Prostate gland (tissue), 2 donors: ENCODE data around the gene AKAP13. TPM values are rescaled to one million over a fixed set of nuclear protein-coding genes. Genes with fewer than 3 reads are reported as not detected.
A peak's percentile ranks its signal among the peaks of the same experiment; 100 is the strongest.

Experiments used
- DNase-seq: peaks from one replicate; pipeline ENCODE4 v3.0.0-alpha.2; 2019; ENCODE audit warnings: low spot score
- H3K27ac ChIP-seq, 2 donors: fragments of 200-600 bp; sonication (generic); 2 replicates each; pipeline ENCODE4 v1.5.1; 2017 to 2019
- H3K27me3 ChIP-seq: fragments of 200-600 bp; sonication (generic); replicated peaks from 2 replicates; pipeline ENCODE4 v1.5.1; 2019; ENCODE audit not compliant: insufficient read depth
- H3K36me3 ChIP-seq, 2 donors: fragments of 200-600 bp; sonication (generic); 1 replicate in 1 of 2; 2 replicates in 1 of 2; pipeline versions ENCODE4 v1.5.1 to v1.8.1; 2017 to 2019
- H3K4me1 ChIP-seq: fragments of 200-600 bp; sonication (generic); replicated peaks from 2 replicates; pipeline ENCODE4 v1.5.1; 2019
- H3K4me3 ChIP-seq, 2 donors: fragments of 200-600 bp; sonication (generic); 2 replicates each; pipeline ENCODE4 v1.5.1; 2017 to 2019
- H3K9me3 ChIP-seq: fragments of 200-600 bp; sonication (generic); 2 replicates; pipeline ENCODE4 v1.5.1; 2017
- CTCF ChIP-seq, 4 experiments: fragments of 200-600 bp in 2 of 4; fragments of 450-650 bp in 2 of 4; sonication (generic) in 2 of 4; IDR thresholded peaks; 1 replicate in 3 of 4; 2 replicates in 1 of 4; pipeline ENCODE4 v1.5.1; 2016 to 2019; ENCODE audit warnings: antibody characterized with exemption in 4 of 4, mild to moderate bottlenecking in 2 of 4, moderate library complexity in 2 of 4
- POLR2A ChIP-seq: fragments of 450-650 bp; IDR thresholded peaks from one replicate; pipeline ENCODE4 v1.6.1; 2016; ENCODE audit warnings: antibody characterized with exemption, mild to moderate bottlenecking
- POLR2AphosphoS5 ChIP-seq: sonication (generic); formaldehyde crosslinking; IDR thresholded peaks from one replicate; pipeline ENCODE4 v1.6.1; 2017; ENCODE audit warnings: antibody characterized with exemption
- WGBS: methylation state at CpG from one replicate; pipeline ENCODE4 v1.1.5; 2018; 5-methylcytosine and 5-hydroxymethylcytosine counted together
- intact Hi-C: fragments of 100-400 bp; cut with DNase I; formaldehyde crosslinking; loops from one replicate; pipeline ENCODE4 v1.14.2; 2022
- total RNA-seq, 2 donors: library from RNA; depleted of rRNA; stranded (reverse); fragments of >200 nt; gene quantifications; one replicate each; pipeline ENCODE4 v1.1.0, GENCODE V29; 2016

The AKAP13 gene
- total RNA-seq, 2 donors from 2014 or later, result 102 to 195 TPM

GRCh38 chr15:85568261-85568808 lies 187.9 kb downstream of the AKAP13 start:
- intact Hi-C loops, result no loop called here
- 95% methylated on average over 7 of the region's 7 CpGs for WGBS

GRCh38 chr15:85570336-85570735 lies 189.9 kb downstream of the AKAP13 start:
- no peak for DNase-seq
- Histone ChIP-seq H3K27me3 (no peaks in the 10 kb centered on the region), H3K9me3 (no peaks in the 10 kb centered on the region), H3K27ac (no peak overlapping the region), H3K36me3 (no peaks in the 10 kb centered on the region), H3K4me3 (no peak overlapping the region), H3K4me1 (no peaks in the 10 kb centered on the region)
- TF ChIP-seq CTCF (IDR thresholded peaks at IDR 0.05) (no peak), POLR2A (no peak), POLR2AphosphoS5 (no peak)
- 94% methylated on average over 8 of the region's 8 CpGs for WGBS
- intact Hi-C loops, result no loop called here

More at GRCh38 chr15:85568261-85568808, 187.9 kb downstream of the AKAP13 start:
- no peaks in the 10 kb centered on the region for H3K4me1 ChIP-seq
- H3K4me3 ChIP-seq, result no peak overlapping the region
- TF ChIP-seq POLR2AphosphoS5, result no peak
- no peak for TF ChIP-seq POLR2A
- no peak for TF ChIP-seq CTCF (IDR thresholded peaks at IDR 0.05)
- no peaks in the 10 kb centered on the region for H3K36me3 ChIP-seq
- H3K9me3 ChIP-seq, result no peaks in the 10 kb centered on the region
- H3K27ac ChIP-seq, result peak overlapping the region in 1 of 2 donors; percentile 4
- no peaks in the 10 kb centered on the region for H3K27me3 ChIP-seq
- DNase-seq, result no peak

- Histone ChIP-seq H3K4me1 (no peaks in the 10 kb centered on the region), H3K9me3 (no peaks in the 10 kb centered on the region), H3K27me3 (no peaks in the 10 kb centered on the region), H3K4me3 (no peak overlapping the region), H3K27ac (no peak overlapping the region), H3K36me3 (no peaks in the 10 kb centered on the region)
- WGBS, result 100% methylated on average over 1 of the region's 1 CpG
- intact Hi-C loops, result no loop called here
- TF ChIP-seq POLR2A, result no peak
- no peak for TF ChIP-seq CTCF (IDR thresholded peaks at IDR 0.05)
- TF ChIP-seq POLR2AphosphoS5, result no peak
- DNase-seq, result no peak
These were observed 191.4 kb downstream of the AKAP13 start for GRCh38 chr15:85571780-85572179.

GRCh38 chr15:85576392-85576791 lies 196.0 kb downstream of the AKAP13 start:
- H3K4me3 ChIP-seq, result no peak overlapping the region
- TF ChIP-seq POLR2AphosphoS5 (no peak), CTCF (IDR thresholded peaks at IDR 0.05) (no peak), POLR2A (no peak)
- H3K9me3 ChIP-seq, result no peaks in the 10 kb centered on the region
- H3K27ac ChIP-seq, result peak overlapping the region in 1 of 2 donors; percentile 4
- 37% methylated on average over 3 of the region's 3 CpGs for WGBS
- no peaks in the 10 kb centered on the region for H3K4me1 ChIP-seq
- H3K36me3 ChIP-seq, result no peaks in the 10 kb centered on the region
- intact Hi-C loops, result no loop called here
- H3K27me3 ChIP-seq, result no peaks in the 10 kb centered on the region
- DNase-seq, result no peak

- Histone ChIP-seq H3K9me3 (no peaks in the 10 kb centered on the region), H3K4me3 (no peak overlapping the region), H3K4me1 (no peaks in the 10 kb centered on the region), H3K27me3 (no peaks in the 10 kb centered on the region), H3K36me3 (no peaks in the 10 kb centered on the region), H3K27ac (peak overlapping the region; percentile 68 to 70)
- TF ChIP-seq POLR2AphosphoS5 (peak; percentile 46), CTCF (IDR thresholded peaks at IDR 0.05) (no peak), POLR2A (no peak)
- 60% methylated on average over 9 of the region's 9 CpGs for WGBS
- no peak for DNase-seq
- intact Hi-C loops, result no loop called here
These were observed 198.7 kb downstream of the AKAP13 start for GRCh38 chr15:85578941-85579701.
